GM21786 (cell line): ENCODE data around the gene CCNT2.
"Not testable (repeated sequence)": the region's sequence is repeated elsewhere in the genome, so short reads cannot be mapped to it uniquely, and the experiment has no call there.

Experiments used
- ATAC-seq: cut with Tn5 transposase; IDR thresholded peaks from one replicate; pipeline ENCODE4 v1.9.1; 2021; ENCODE audit not compliant: unreplicated experiment

CCNT2 gene

GRCh38 chr2:134973241-134974138 lies 54.9 kb downstream of the CCNT2 start:
- no peak for ATAC-seq

- no peak for ATAC-seq
Measured at GRCh38 chr2:134975281-134976009, 56.8 kb downstream of the CCNT2 start.

- no peak for ATAC-seq
Measured at GRCh38 chr2:134976074-134976702, 57.6 kb downstream of the CCNT2 start.

- ATAC-seq, result not testable (repeated sequence)
Measured at GRCh38 chr2:134977104-134977503, 58.5 kb downstream of the CCNT2 start.

GRCh38 chr2:134979221-134979620 lies 60.6 kb downstream of the CCNT2 start:
- ATAC-seq, result no peak

- ATAC-seq, result no peak
Measured at GRCh38 chr2:134980639-134981038, 62.0 kb downstream of the CCNT2 start.

- ATAC-seq, result no peak
Measured at GRCh38 chr2:134982603-134983002, 64.0 kb downstream of the CCNT2 start.

- no peak for ATAC-seq
Measured at GRCh38 chr2:134985061-134985460, 66.4 kb downstream of the CCNT2 start.

- no peak for ATAC-seq
Measured at GRCh38 chr2:134988994-134989605, 70.5 kb downstream of the CCNT2 start.

- no peak for ATAC-seq
Measured at GRCh38 chr2:134999521-134999920, 80.9 kb downstream of the CCNT2 start.

- ATAC-seq, result no peak
Measured at GRCh38 chr2:135002836-135003235, 84.2 kb downstream of the CCNT2 start.

- peak; percentile 91 for ATAC-seq
Measured at GRCh38 chr2:135004005-135004746, 85.6 kb downstream of the CCNT2 start.

- no peak for ATAC-seq
Measured at GRCh38 chr2:135005753-135006152, 87.1 kb downstream of the CCNT2 start.
